Measurements from ENCODE around the gene UBXN11.
"Not testable (repeated sequence)": the region's sequence is repeated elsewhere in the genome, so short reads cannot be mapped to it uniquely, and the experiment has no call there.

UBXN11 gene

DNA sequence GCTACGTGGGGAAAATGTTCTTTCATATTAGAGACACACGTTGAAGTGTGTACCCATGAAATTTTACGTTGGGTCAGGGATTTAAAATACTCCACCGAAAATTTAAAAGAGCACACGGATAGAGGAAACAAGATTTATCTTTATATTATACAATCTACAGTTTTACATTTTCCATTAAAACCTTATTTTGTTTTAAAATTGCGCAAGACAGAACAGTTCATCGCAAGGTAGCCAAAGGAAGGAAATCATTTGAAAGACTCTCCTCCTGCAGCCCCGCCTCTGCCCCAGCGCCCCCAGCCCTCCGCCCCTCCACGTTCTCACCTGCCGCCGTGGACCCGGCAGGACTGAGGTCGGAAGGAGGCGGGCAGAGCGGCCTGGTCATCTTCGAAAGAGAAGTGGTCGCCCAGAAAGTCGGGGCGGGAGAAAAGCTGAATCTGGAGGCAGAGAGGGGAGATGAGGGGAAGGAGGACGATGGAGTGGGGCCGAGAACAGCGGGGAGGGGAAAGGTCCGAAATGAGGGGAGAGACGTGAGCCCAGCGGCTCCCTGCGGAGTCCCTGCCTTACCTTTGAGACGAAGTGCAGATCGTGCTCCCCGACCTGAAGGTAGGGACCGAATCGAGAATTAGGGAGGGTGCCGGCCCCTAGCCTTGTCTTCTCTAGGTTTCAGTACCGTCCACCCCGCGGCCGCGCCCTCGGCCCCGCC is 29.5 kb upstream of the UBXN11 start:
- H3K4me3 ChIP-seq (ENCODE audit: insufficient read length, low read depth) = peak overlapping the region; percentile 78
- H3K4me1 ChIP-seq (ENCODE audit: insufficient read depth, insufficient read length) = peaks cover 18% of the 10 kb centered on the region
- TF ChIP-seq ZNF274 (IDR thresholded peaks at IDR 0.05; ENCODE audit: low read depth, low read length) (no peak), SUZ12 (IDR thresholded peaks at IDR 0.05; ENCODE audit: extremely low read depth, insufficient read depth, insufficient read length) (no peak)
- no peak for DNase-seq (ENCODE audit: low read depth, low spot score)
- H3K36me3 ChIP-seq (ENCODE audit: insufficient read depth, insufficient read length, low read length) = peaks cover 5% of the 10 kb centered on the region
- H3K9me3 ChIP-seq (ENCODE audit: insufficient read depth, low read length) = no peaks in the 10 kb centered on the region
- H3K9ac ChIP-seq (ENCODE audit: insufficient read length, low read depth) = peak overlapping the region; percentile 84
- H3K27me3 ChIP-seq (ENCODE audit: insufficient read depth, insufficient read length) = peaks cover 9% of the 10 kb centered on the region

GRCh38 chr1:26333312-26333711 is 26.9 kb upstream of the UBXN11 start:
- not testable (repeated sequence) for H3K9ac ChIP-seq (ENCODE audit: insufficient read length, low read depth); H3K9me3 ChIP-seq (ENCODE audit: insufficient read depth, low read length); H3K4me3 ChIP-seq (ENCODE audit: insufficient read length, low read depth); H3K36me3 ChIP-seq (ENCODE audit: insufficient read depth, insufficient read length, low read length); DNase-seq (ENCODE audit: low read depth, low spot score); H3K27me3 ChIP-seq (ENCODE audit: insufficient read depth, insufficient read length)
- H3K4me1 ChIP-seq (ENCODE audit: insufficient read depth, insufficient read length) = peaks cover 18% of the 10 kb centered on the region

GRCh38 chr1:26330276-26330675 is 23.8 kb upstream of the UBXN11 start:
- no peak overlapping the region for H3K9ac ChIP-seq (ENCODE audit: insufficient read length, low read depth)
- no peaks in the 10 kb centered on the region for H3K9me3 ChIP-seq (ENCODE audit: insufficient read depth, low read length)
- H3K4me1 ChIP-seq (ENCODE audit: insufficient read depth, insufficient read length) = peaks cover 3% of the 10 kb centered on the region
- H3K4me3 ChIP-seq (ENCODE audit: insufficient read length, low read depth) = no peak overlapping the region
- H3K36me3 ChIP-seq (ENCODE audit: insufficient read depth, insufficient read length, low read length) = peaks cover 5% of the 10 kb centered on the region
- TF ChIP-seq SUZ12 (IDR thresholded peaks at IDR 0.05; ENCODE audit: extremely low read depth, insufficient read depth, insufficient read length) (no peak), YY1 (IDR thresholded peaks at IDR 0.05; ENCODE audit: insufficient read depth, insufficient read length) (no peak), ZNF274 (IDR thresholded peaks at IDR 0.05; ENCODE audit: low read depth, low read length) (no peak)
- H3K27me3 ChIP-seq (ENCODE audit: insufficient read depth, insufficient read length) = no peaks in the 10 kb centered on the region
- no peak for DNase-seq (ENCODE audit: low read depth, low spot score)

DNA sequence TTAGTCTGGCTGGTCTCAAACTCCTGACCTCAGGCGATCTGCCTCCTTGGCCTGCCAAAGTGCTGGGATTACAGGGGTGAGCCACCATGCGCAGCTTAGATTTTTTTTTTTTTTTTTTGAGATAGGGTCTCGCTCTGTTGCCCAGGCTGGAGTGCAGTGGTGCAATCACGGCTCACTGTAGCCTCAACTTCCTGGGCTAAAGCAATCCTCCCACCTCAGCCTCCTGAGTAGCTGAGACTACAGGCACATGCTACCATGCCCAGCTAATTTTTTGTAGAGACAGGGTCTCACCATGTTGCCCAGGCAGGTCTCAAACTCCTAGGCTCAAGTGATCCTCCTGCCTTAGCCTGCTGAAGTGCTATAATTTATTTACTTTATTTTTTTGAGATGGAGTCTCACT is 22.9 kb upstream of the UBXN11 start:
- not testable (repeated sequence) for DNase-seq (ENCODE audit: low read depth, low spot score); H3K9me3 ChIP-seq (ENCODE audit: insufficient read depth, low read length); H3K27me3 ChIP-seq (ENCODE audit: insufficient read depth, insufficient read length); H3K4me3 ChIP-seq (ENCODE audit: insufficient read length, low read depth); H3K4me1 ChIP-seq (ENCODE audit: insufficient read depth, insufficient read length); H3K9ac ChIP-seq (ENCODE audit: insufficient read length, low read depth)
- H3K36me3 ChIP-seq (ENCODE audit: insufficient read depth, insufficient read length, low read length) = peaks cover 12% of the 10 kb centered on the region

DNA sequence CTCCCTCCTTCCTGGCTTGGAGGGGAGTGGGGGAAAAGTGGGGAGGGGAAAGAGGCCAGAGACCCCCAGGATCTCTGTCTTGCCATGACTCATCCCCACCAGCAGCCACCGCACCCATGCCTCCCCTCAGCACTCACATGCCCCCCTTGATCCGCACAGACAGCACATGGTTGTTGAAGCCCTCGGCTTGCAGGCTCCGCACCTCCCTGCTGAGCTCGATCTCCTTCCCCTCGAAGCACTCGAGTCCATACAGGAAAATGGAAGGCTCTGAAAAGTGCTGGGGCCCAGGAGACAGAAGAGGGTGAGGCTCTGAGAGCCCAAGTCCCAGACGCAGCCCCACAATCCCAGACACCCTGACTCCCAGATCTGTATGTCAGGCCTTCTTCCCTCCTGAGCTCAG is 22.2 kb upstream of the UBXN11 start:
- no peak for DNase-seq (ENCODE audit: low read depth, low spot score)
- Histone ChIP-seq H3K9ac (ENCODE audit: insufficient read length, low read depth) (peak overlapping the region; percentile 37), H3K9me3 (ENCODE audit: insufficient read depth, low read length) (no peaks in the 10 kb centered on the region), H3K4me3 (ENCODE audit: insufficient read length, low read depth) (no peak overlapping the region), H3K36me3 (ENCODE audit: insufficient read depth, insufficient read length, low read length) (peaks cover 20% of the 10 kb centered on the region), H3K4me1 (ENCODE audit: insufficient read depth, insufficient read length) (peaks cover 3% of the 10 kb centered on the region), H3K27me3 (ENCODE audit: insufficient read depth, insufficient read length) (no peaks in the 10 kb centered on the region)
- TF ChIP-seq ZNF274 (IDR thresholded peaks at IDR 0.05; ENCODE audit: low read depth, low read length) (no peak), SUZ12 (IDR thresholded peaks at IDR 0.05; ENCODE audit: extremely low read depth, insufficient read depth, insufficient read length) (no peak), YY1 (IDR thresholded peaks at IDR 0.05; ENCODE audit: insufficient read depth, insufficient read length) (no peak)

- no peaks in the 10 kb centered on the region for H3K9me3 ChIP-seq (ENCODE audit: insufficient read depth, low read length)
- DNase-seq (ENCODE audit: low read depth, low spot score) = no peak
- no peaks in the 10 kb centered on the region for H3K27me3 ChIP-seq (ENCODE audit: insufficient read depth, insufficient read length)
- peaks cover 3% of the 10 kb centered on the region for H3K4me1 ChIP-seq (ENCODE audit: insufficient read depth, insufficient read length)
- H3K9ac ChIP-seq (ENCODE audit: insufficient read length, low read depth) = no peak overlapping the region
- no peak overlapping the region for H3K4me3 ChIP-seq (ENCODE audit: insufficient read length, low read depth)
- TF ChIP-seq ZNF274 (IDR thresholded peaks at IDR 0.05; ENCODE audit: low read depth, low read length) = no peak
- no peak for TF ChIP-seq SUZ12 (IDR thresholded peaks at IDR 0.05; ENCODE audit: extremely low read depth, insufficient read depth, insufficient read length)
- TF ChIP-seq YY1 (IDR thresholded peaks at IDR 0.05; ENCODE audit: insufficient read depth, insufficient read length) = no peak
- H3K36me3 ChIP-seq (ENCODE audit: insufficient read depth, insufficient read length, low read length) = peaks cover 26% of the 10 kb centered on the region
Measured at GRCh38 chr1:26327956-26328362, 21.5 kb upstream of the UBXN11 start.

DNA sequence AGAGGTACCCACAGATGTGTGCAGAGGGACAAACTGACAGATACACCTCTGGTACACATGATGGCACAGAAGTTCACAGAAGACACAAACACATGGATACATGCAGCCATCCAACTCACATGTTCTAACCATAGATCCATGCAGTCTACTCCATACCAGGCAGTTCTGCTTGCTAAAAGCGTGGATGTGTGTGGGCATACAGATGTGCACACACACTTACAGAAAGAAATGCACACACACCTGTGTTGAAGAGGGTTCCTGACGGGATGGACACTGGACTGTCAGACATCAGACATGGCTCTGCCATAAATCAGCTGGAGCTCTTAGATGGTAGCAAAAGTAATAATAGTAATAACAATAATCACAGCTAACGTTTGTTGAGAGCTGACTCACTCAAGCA is 18.1 kb upstream of the UBXN11 start:
- TF ChIP-seq SUZ12 (IDR thresholded peaks at IDR 0.05; ENCODE audit: extremely low read depth, insufficient read depth, insufficient read length) (no peak), YY1 (IDR thresholded peaks at IDR 0.05; ENCODE audit: insufficient read depth, insufficient read length) (no peak), ZNF274 (IDR thresholded peaks at IDR 0.05; ENCODE audit: low read depth, low read length) (no peak)
- Histone ChIP-seq H3K4me1 (ENCODE audit: insufficient read depth, insufficient read length) (peaks cover 8% of the 10 kb centered on the region), H3K4me3 (ENCODE audit: insufficient read length, low read depth) (no peak overlapping the region), H3K27me3 (ENCODE audit: insufficient read depth, insufficient read length) (no peaks in the 10 kb centered on the region), H3K9ac (ENCODE audit: insufficient read length, low read depth) (no peak overlapping the region), H3K9me3 (ENCODE audit: insufficient read depth, low read length) (no peaks in the 10 kb centered on the region), H3K36me3 (ENCODE audit: insufficient read depth, insufficient read length, low read length) (peaks cover 36% of the 10 kb centered on the region)
- no peak for DNase-seq (ENCODE audit: low read depth, low spot score)

GRCh38 chr1:26323382-26323781 is 16.9 kb upstream of the UBXN11 start:
- Histone ChIP-seq H3K27me3 (ENCODE audit: insufficient read depth, insufficient read length) (no peaks in the 10 kb centered on the region), H3K9me3 (ENCODE audit: insufficient read depth, low read length) (no peaks in the 10 kb centered on the region), H3K4me1 (ENCODE audit: insufficient read depth, insufficient read length) (peaks cover 9% of the 10 kb centered on the region), H3K9ac (ENCODE audit: insufficient read length, low read depth) (no peak overlapping the region), H3K36me3 (ENCODE audit: insufficient read depth, insufficient read length, low read length) (peaks cover 36% of the 10 kb centered on the region), H3K4me3 (ENCODE audit: insufficient read length, low read depth) (no peak overlapping the region)
- no peak for DNase-seq (ENCODE audit: low read depth, low spot score)
- TF ChIP-seq YY1 (IDR thresholded peaks at IDR 0.05; ENCODE audit: insufficient read depth, insufficient read length) (no peak), SUZ12 (IDR thresholded peaks at IDR 0.05; ENCODE audit: extremely low read depth, insufficient read depth, insufficient read length) (no peak), ZNF274 (IDR thresholded peaks at IDR 0.05; ENCODE audit: low read depth, low read length) (no peak)
